Measurements from ENCODE around the gene SRSF2. TPM values are rescaled to one million over a fixed set of nuclear protein-coding genes. Genes with fewer than 3 reads are reported as not detected.

SRSF2 gene
- total and polyA plus RNA-seq, 11 donors, result 67.0 to 155 (median 79.5) TPM

- H3K4me1 ChIP-seq, result peaks cover 13 to 69% (median 51%) of the 10 kb centered on the region in 12 donors
- DNase-seq (peak in 2 of 5 donors; percentile 61 to 81), ATAC-seq (peak; percentile 14 to 88 (median 72))
- H3K9me3 ChIP-seq, result no peaks in the 10 kb centered on the region
- H3K4me3 ChIP-seq, result peak overlapping the region in 1 of 12 donors; percentile 26
- H3K27ac ChIP-seq, result peak overlapping the region; percentile 40 to 92 (median 66)
- intact Hi-C loops (cut with DNase I), result loop anchor here in 8 of 10 donors (5.0 to 10.0 kb wide), 7 partner anchors 34 to 191 kb away; a partner anchor contains a TSS
- no peaks in the 10 kb centered on the region for H3K27me3 ChIP-seq
- 28 to 40% (median 32%) methylated on average over 13 of the region's 13 CpGs for WGBS, 4 donors
- TF ChIP-seq POLR2A (IDR thresholded peaks at IDR 0.05) (no peak), CTCF (IDR thresholded peaks at IDR 0.05) (no peak)
- H3K36me3 ChIP-seq, result peaks cover 3 to 85% (median 83%) of the 10 kb centered on the region in 9 donors
Measured at GRCh38 chr17:76716146-76716838, 20.8 kb downstream of the SRSF2 start.

GRCh38 chr17:76715496-76715830 lies 21.7 kb downstream of the SRSF2 start:
- Histone ChIP-seq H3K9me3 (no peaks in the 10 kb centered on the region), H3K27ac (peak overlapping the region in 11 of 12 donors; percentile 14 to 92 (median 65)), H3K4me1 (peaks cover 12 to 64% (median 49%) of the 10 kb centered on the region in 12 donors), H3K27me3 (no peaks in the 10 kb centered on the region), H3K4me3 (no peak overlapping the region), H3K36me3 (peaks cover 3 to 77% (median 75%) of the 10 kb centered on the region in 9 donors)
- TF ChIP-seq CTCF (IDR thresholded peaks at IDR 0.05) (no peak), POLR2A (IDR thresholded peaks at IDR 0.05) (no peak)
- ATAC-seq, result peak in 1 of 4 donors; percentile 2
- intact Hi-C loops (cut with DNase I), result loop anchor here in 8 of 10 donors (5.0 to 10.0 kb wide), 7 partner anchors 33 to 191 kb away; a partner anchor contains a TSS
- peak in 1 of 5 donors; percentile 11 for DNase-seq
- WGBS, 4 donors, result 64 to 79% (median 77%) methylated on average over 2 of the region's 2 CpGs

GRCh38 chr17:76714822-76715495 lies 22.2 kb downstream of the SRSF2 start:
- Histone ChIP-seq H3K27ac (peak overlapping the region in 11 of 12 donors; percentile 14 to 92 (median 65)), H3K36me3 (peaks cover 3 to 72% (median 70%) of the 10 kb centered on the region in 9 donors), H3K27me3 (no peaks in the 10 kb centered on the region), H3K4me3 (no peak overlapping the region), H3K4me1 (peaks cover 12 to 63% (median 46%) of the 10 kb centered on the region in 12 donors), H3K9me3 (no peaks in the 10 kb centered on the region)
- intact Hi-C loops (cut with DNase I), result loop anchor here in 9 of 10 donors (5.0 to 10.0 kb wide), 9 partner anchors 33 to 190 kb away; a partner anchor contains a TSS
- 20 to 27% (median 25%) methylated on average over 4 of the region's 4 CpGs for WGBS, 4 donors
- DNase-seq (peak; percentile 59 to 80 (median 70)), ATAC-seq (peak in 1 of 4 donors; percentile 2)
- no peak for TF ChIP-seq POLR2A (IDR thresholded peaks at IDR 0.05)
- peak; percentile 80 to 93 (median 86) for TF ChIP-seq CTCF (IDR thresholded peaks at IDR 0.05)

- peak overlapping the region in 7 of 12 donors; percentile 17 to 92 (median 66) for H3K27ac ChIP-seq
Measured at GRCh38 chr17:76714336-76714735, 22.8 kb downstream of the SRSF2 start.

More at GRCh38 chr17:76714336-76714735, 22.8 kb downstream of the SRSF2 start:
- no peak for TF ChIP-seq CTCF (IDR thresholded peaks at IDR 0.05)
- TF ChIP-seq POLR2A (IDR thresholded peaks at IDR 0.05), result no peak
- WGBS, 4 donors, result 61 to 68% (median 65%) methylated on average over 5 of the region's 5 CpGs
- ATAC-seq (no peak), DNase-seq (peak in 1 of 5 donors; percentile 26)
- Histone ChIP-seq H3K4me1 (peaks cover 12 to 69% (median 46%) of the 10 kb centered on the region in 12 donors), H3K4me3 (no peak overlapping the region), H3K36me3 (peaks cover 2 to 66% (median 64%) of the 10 kb centered on the region in 9 donors), H3K9me3 (no peaks in the 10 kb centered on the region), H3K27me3 (no peaks in the 10 kb centered on the region)
- intact Hi-C loops (cut with DNase I), result loop anchor here in 8 of 10 donors (5.0 to 10.0 kb wide), 8 partner anchors 37 to 190 kb away; a partner anchor contains a TSS
